Measurements from ENCODE around the gene ZNF670.

- TF ChIP-seq CTCF (IDR thresholded peaks at IDR 0.05) (no peak), POLR2AphosphoS5 (IDR thresholded peaks at IDR 0.05) (no peak), EP300 (IDR thresholded peaks at IDR 0.05) (no peak)
These were observed 22.5 kb downstream of the ZNF670 start for GRCh38 chr1:247056071-247056470.

Data from upper lobe of left lung (tissue), 4 donors.